SU-DHL-6 (cell line): ENCODE data around the gene KCNN1.

Experiments used
- H2AFZ ChIP-seq: fragments of 200-600 bp; sonication (generic); 2 replicates; pipeline ENCODE4 v1.6.1; 2014; ENCODE audit warnings: low read depth, mild to moderate bottlenecking, moderate library complexity, mixed read lengths, antibody characterized with exemption, low read length; ENCODE audit not compliant: severe bottlenecking
- H3F3A ChIP-seq: fragments of 200-600 bp; shearing (Covaris generic); 2 replicates; pipeline ENCODE4 v1.6.0; 2016; ENCODE audit warnings: antibody characterized with exemption, mild to moderate bottlenecking; ENCODE audit not compliant: insufficient read depth
- H3K27ac ChIP-seq: fragments of 200-600 bp; sonication (generic); 2 replicates; pipeline ENCODE4 v1.5.1; 2016; ENCODE audit warnings: low read depth, mild to moderate bottlenecking, low read length, moderate library complexity, mixed read lengths
- H3K27me3 ChIP-seq: fragments of 200-600 bp; sonication (generic), shearing (Covaris generic); 2 replicates; pipeline ENCODE4 v1.6.0; 2014; ENCODE audit warnings: mild to moderate bottlenecking, low read length
- H3K36me3 ChIP-seq: fragments of 200-600 bp; sonication (generic); 2 replicates; pipeline ENCODE4 v1.6.1; 2014; ENCODE audit warnings: mild to moderate bottlenecking, low read length, mixed read lengths
- H3K4me2 ChIP-seq: fragments of 300-600, 200-600 bp; shearing (Covaris generic), sonication (generic); 2 replicates; pipeline ENCODE4 v1.6.0; 2014; ENCODE audit warnings: low read length, low read depth, mild to moderate bottlenecking; ENCODE audit not compliant: poor library complexity, severe bottlenecking
- H3K4me3 ChIP-seq: fragments of 200-600 bp; sonication (generic); 2 replicates; pipeline ENCODE4 v1.5.1; 2014; ENCODE audit warnings: antibody characterized with exemption, low read length, mild to moderate bottlenecking, mixed read lengths; ENCODE audit not compliant: insufficient read depth, poor library complexity, severe bottlenecking
- H3K79me2 ChIP-seq: fragments of 200-600 bp; sonication (generic); 2 replicates; pipeline ENCODE4 v1.6.1; 2014; ENCODE audit warnings: mild to moderate bottlenecking, low read length, moderate library complexity; ENCODE audit not compliant: insufficient read depth
- H3K9ac ChIP-seq: fragments of 200-600 bp; sonication (generic); 2 replicates; pipeline ENCODE4 v1.7.0; 2014; ENCODE audit warnings: mild to moderate bottlenecking, low read length
- H3K9me2 ChIP-seq: fragments of 200-600 bp; sonication (generic); replicated peaks from 2 replicates; pipeline ENCODE4 v1.6.1; 2014; ENCODE audit warnings: low read length; ENCODE audit not compliant: insufficient read depth
- H3K9me3 ChIP-seq: fragments of 200-600 bp; sonication (generic); 2 replicates; pipeline ENCODE4 v1.6.1; 2014; ENCODE audit warnings: low read length, mixed read lengths; ENCODE audit not compliant: insufficient read depth
- H4K20me1 ChIP-seq: fragments of 200-600 bp; sonication (generic); 2 replicates; pipeline ENCODE4 v1.6.1; 2014; ENCODE audit warnings: low read depth, mild to moderate bottlenecking, antibody characterized with exemption, low read length, moderate library complexity, mixed read lengths
- CTCF ChIP-seq: fragments of 200-600 bp; sonication (generic); IDR thresholded peaks from one replicate; pipeline ENCODE4 v1.5.1; 2017; ENCODE audit warnings: antibody characterized with exemption, mild to moderate bottlenecking, low read length, moderate library complexity; ENCODE audit not compliant: insufficient read depth, poor library complexity, severe bottlenecking
- EZH2phosphoT487 ChIP-seq: fragments of 200-600 bp; sonication (generic), shearing (Covaris generic); conservative IDR thresholded peaks from 2 replicates; pipeline ENCODE4 v1.6.1; 2018; ENCODE audit warnings: mild to moderate bottlenecking, antibody characterized with exemption, low read length, moderate library complexity, mixed read lengths

Gene KCNN1

GRCh38 chr19:17993076-17993813 lies 26.3 kb downstream of the KCNN1 start:
- H3K9me3 ChIP-seq, result no peaks in the 10 kb centered on the region
- H3K36me3 ChIP-seq, result no peaks in the 10 kb centered on the region
- no peaks in the 10 kb centered on the region for H4K20me1 ChIP-seq
- H2AFZ ChIP-seq, result no peak overlapping the region
- H3K4me3 ChIP-seq, result no peak overlapping the region
- no peaks in the 10 kb centered on the region for H3K27me3 ChIP-seq
- H3K9ac ChIP-seq, result no peak overlapping the region
- H3K79me2 ChIP-seq, result no peaks in the 10 kb centered on the region
- no peak overlapping the region for H3K4me2 ChIP-seq
- H3K27ac ChIP-seq, result no peak overlapping the region
- no peaks in the 10 kb centered on the region for H3K9me2 ChIP-seq
- TF ChIP-seq CTCF, result no peak
- no peak for TF ChIP-seq EZH2phosphoT487
- H3F3A ChIP-seq, result no peaks in the 10 kb centered on the region

- H3K36me3 ChIP-seq, result no peaks in the 10 kb centered on the region
- H3F3A ChIP-seq, result peaks cover 7% of the 10 kb centered on the region
- peak overlapping the region; percentile 73 for H3K4me2 ChIP-seq
- peak overlapping the region; percentile 86 for H3K27ac ChIP-seq
- no peaks in the 10 kb centered on the region for H3K9me3 ChIP-seq
- no peaks in the 10 kb centered on the region for H3K27me3 ChIP-seq
- H3K4me3 ChIP-seq, result peak overlapping the region; percentile 62
- H3K9me2 ChIP-seq, result no peaks in the 10 kb centered on the region
- H2AFZ ChIP-seq, result peak overlapping the region; percentile 90
- H3K9ac ChIP-seq, result peak overlapping the region; percentile 69
- peaks cover 5% of the 10 kb centered on the region for H3K79me2 ChIP-seq
- H4K20me1 ChIP-seq, result no peaks in the 10 kb centered on the region
- no peak for TF ChIP-seq EZH2phosphoT487
- peak; percentile 80 for TF ChIP-seq CTCF
These were observed 30.0 kb downstream of the KCNN1 start for GRCh38 chr19:17996826-17997316.

- Histone ChIP-seq H3K79me2 (peaks cover 18% of the 10 kb centered on the region), H3K4me2 (peak overlapping the region; percentile 73), H3K27me3 (no peaks in the 10 kb centered on the region), H3K36me3 (no peaks in the 10 kb centered on the region), H4K20me1 (no peaks in the 10 kb centered on the region), H3K27ac (peak overlapping the region; percentile 86), H3K4me3 (peak overlapping the region; percentile 62), H3K9ac (peak overlapping the region; percentile 69), H3K9me3 (no peaks in the 10 kb centered on the region), H3F3A (peaks cover 7% of the 10 kb centered on the region), H3K9me2 (no peaks in the 10 kb centered on the region), H2AFZ (peak overlapping the region; percentile 90)
- no peak for TF ChIP-seq EZH2phosphoT487
- peak; percentile 97 for TF ChIP-seq CTCF
These were observed 31.3 kb downstream of the KCNN1 start for GRCh38 chr19:17997969-17998826.
